Thyroid gland (tissue), 4 donors: ENCODE measurements around the gene CAMK1D. TPM values are rescaled to one million over a fixed set of nuclear protein-coding genes. Genes with fewer than 3 reads are reported as not detected.

Experiments
- DNase-seq, 2 donors: peaks; one replicate each; pipeline ENCODE4 v3.0.0-alpha.2; 2019
- H3K27ac ChIP-seq, 3 donors: fragments of 200-600 bp; sonication (generic); 1 replicate in 2 of 3; 2 replicates in 1 of 3; pipeline ENCODE4 v1.5.1; 2016 to 2019; ENCODE audit warnings: mild to moderate bottlenecking in 1 of 3, moderate library complexity in 1 of 3
- H3K27me3 ChIP-seq: fragments of 200-600 bp; sonication (generic); one replicate; pipeline ENCODE4 v1.5.1; 2019
- H3K36me3 ChIP-seq, 2 donors: fragments of 200-600 bp; sonication (generic); one replicate each; pipeline ENCODE4 v1.5.1; 2016 to 2019
- H3K4me1 ChIP-seq, 2 donors: fragments of 200-600 bp; sonication (generic); one replicate each; pipeline ENCODE4 v1.5.1; 2017 to 2019
- H3K4me3 ChIP-seq, 3 donors: fragments of 200-600 bp; sonication (generic); replicated peaks in 1 of 3; 1 replicate in 2 of 3; 2 replicates in 1 of 3; pipeline ENCODE4 v1.5.1; 2016; ENCODE audit warnings: mild to moderate bottlenecking in 1 of 3
- H3K9me3 ChIP-seq: fragments of 200-600 bp; sonication (generic); one replicate; pipeline ENCODE4 v1.5.1; 2017
- CTCF ChIP-seq, 6 experiments: fragments of 200-600 bp in 3 of 6; fragments of 450-650 bp in 3 of 6; sonication (generic) in 3 of 6; IDR thresholded peaks; one replicate each; pipeline ENCODE4 v1.5.1; 2016 to 2019; ENCODE audit warnings: antibody characterized with exemption in 6 of 6, mild to moderate bottlenecking in 2 of 6, inconsistent platforms in 1 of 6, moderate library complexity in 1 of 6
- POLR2A ChIP-seq, 2 donors: fragments of 450-650 bp; IDR thresholded peaks; one replicate each; pipeline ENCODE4 v1.6.1; 2017; ENCODE audit warnings: antibody characterized with exemption in 2 of 2, mild to moderate bottlenecking in 2 of 2, moderate library complexity in 1 of 2
- WGBS, 2 donors: methylation state at CpG; one replicate each; pipeline ENCODE4 v1.1.5; 2017; 5-methylcytosine and 5-hydroxymethylcytosine counted together
- intact Hi-C: fragments of 100-400 bp; cut with DNase I; formaldehyde crosslinking; loops from one replicate; pipeline ENCODE4 v1.15.1; 2023
- total RNA-seq, 4 donors: library from RNA; depleted of rRNA; stranded (reverse); fragments of >200 nt; gene quantifications; one replicate each; pipeline ENCODE4 v1.2.3, GENCODE V29; 2016

CAMK1D gene
- total RNA-seq, 4 donors from 2014 or later = 12.2 to 29.6 (median 17.4) TPM

GRCh38 chr10:12549297-12549696 lies 199.9 kb downstream of the CAMK1D start:
- Histone ChIP-seq H3K9me3 (no peaks in the 10 kb centered on the region), H3K36me3 (no peaks in the 10 kb centered on the region), H3K4me1 (peaks cover 0 to 3% of the 10 kb centered on the region in 2 donors), H3K27ac (no peak overlapping the region), H3K27me3 (no peaks in the 10 kb centered on the region), H3K4me3 (no peak overlapping the region)
- WGBS, 2 donors = 87 to 90% methylated on average over 5 of the region's 5 CpGs
- no peak for TF ChIP-seq CTCF (IDR thresholded peaks at IDR 0.05)
- no peak for TF ChIP-seq POLR2A (IDR thresholded peaks at IDR 0.05)
- no peak for DNase-seq
- intact Hi-C loops = no loop called here

GRCh38 chr10:12550994-12551393 lies 201.6 kb downstream of the CAMK1D start:
- H3K36me3 ChIP-seq = no peaks in the 10 kb centered on the region
- H3K27me3 ChIP-seq = no peaks in the 10 kb centered on the region
- WGBS, 2 donors = 97 to 99% methylated on average over 8 of the region's 8 CpGs
- H3K9me3 ChIP-seq = no peaks in the 10 kb centered on the region
- H3K4me1 ChIP-seq = peaks cover 7 to 17% of the 10 kb centered on the region in 2 donors
- TF ChIP-seq POLR2A (IDR thresholded peaks at IDR 0.05) (no peak), CTCF (IDR thresholded peaks at IDR 0.05) (no peak)
- no peak overlapping the region for H3K4me3 ChIP-seq
- DNase-seq = no peak
- no peak overlapping the region for H3K27ac ChIP-seq
- intact Hi-C loops = no loop called here

- Histone ChIP-seq H3K36me3 (no peaks in the 10 kb centered on the region), H3K9me3 (no peaks in the 10 kb centered on the region), H3K27me3 (no peaks in the 10 kb centered on the region), H3K4me1 (peaks cover 17 to 28% of the 10 kb centered on the region in 2 donors), H3K4me3 (no peak overlapping the region), H3K27ac (peak overlapping the region; percentile 32 to 50 (median 38))
- TF ChIP-seq POLR2A (IDR thresholded peaks at IDR 0.05) (no peak), CTCF (IDR thresholded peaks at IDR 0.05) (no peak)
- DNase-seq = peak; percentile 40 to 64
- intact Hi-C loops = no loop called here
- 35 to 39% methylated on average over 5 of the region's 5 CpGs for WGBS, 2 donors
Observed at GRCh38 chr10:12556039-12556438, 206.7 kb downstream of the CAMK1D start.

- Histone ChIP-seq H3K36me3 (no peaks in the 10 kb centered on the region), H3K4me1 (peaks cover 17 to 26% of the 10 kb centered on the region in 2 donors), H3K27me3 (no peaks in the 10 kb centered on the region), H3K9me3 (no peaks in the 10 kb centered on the region), H3K4me3 (no peak overlapping the region), H3K27ac (no peak overlapping the region)
- no peak for TF ChIP-seq CTCF (IDR thresholded peaks at IDR 0.05)
- TF ChIP-seq POLR2A (IDR thresholded peaks at IDR 0.05) = no peak
- 48 to 56% methylated on average over 9 to 11 of the region's 11 CpGs for WGBS, 2 donors
- peak; percentile 74 to 82 for DNase-seq
- intact Hi-C loops = no loop called here
Observed at GRCh38 chr10:12559578-12560178, 210.3 kb downstream of the CAMK1D start.

- WGBS, 2 donors = 93 to 95% methylated on average over 8 of the region's 8 CpGs
- intact Hi-C loops = no loop called here
- Histone ChIP-seq H3K9me3 (no peaks in the 10 kb centered on the region), H3K4me3 (no peak overlapping the region), H3K27me3 (no peaks in the 10 kb centered on the region), H3K27ac (no peak overlapping the region), H3K4me1 (peaks cover 8 to 12% of the 10 kb centered on the region in 2 donors), H3K36me3 (no peaks in the 10 kb centered on the region)
- DNase-seq = no peak
- no peak for TF ChIP-seq POLR2A (IDR thresholded peaks at IDR 0.05)
- TF ChIP-seq CTCF (IDR thresholded peaks at IDR 0.05) = no peak
Observed at GRCh38 chr10:12561307-12561706, 212.0 kb downstream of the CAMK1D start.
